HepG2 (cell line): ENCODE results near the gene TNS1. TPM values are rescaled to one million over a fixed set of nuclear protein-coding genes. Genes with fewer than 3 reads are reported as not detected.

Experiments used
- ATAC-seq: fragments of 200-7000 bp; cut with Tn5 transposase; 3 replicates; pipeline ENCODE4 v1.9.1; 2020; ENCODE audit warnings: mild to moderate bottlenecking, moderate library complexity
- BruUV-seq: library from RNA; stranded (reverse); fragments of 400-500 nt; replicated peaks from 2 replicates; lab custom pipeline; 2021; lab: Mats Ljungman, UMichigan
- CTCF ChIA-PET: fragments of 300-600 bp; formaldehyde crosslinking; extraction: SDS; loops from one replicate; lab custom pipeline; 2021; ENCODE audit warnings: low total read pairs, inconsistent platforms, low intra/inter-chr PET ratio; lab: Yijun Ruan, JAX
- POLR2A ChIA-PET: fragments of 350-600 bp; sonication (Branson Sonifier 250); formaldehyde crosslinking; loops from one replicate; lab custom pipeline; 2020; ENCODE audit warnings: antibody characterized with exemption, inconsistent platforms; lab: Yijun Ruan, JAX
- DNase-seq: peaks from one replicate; pipeline ENCODE4 v3.0.0-alpha.2; 2015; ENCODE audit warnings: low spot score
- FAIRE-seq: peaks from 3 replicates; lab custom pipeline; 2011; peaks lifted over from hg19 to GRCh38; lab: Jason Lieb, UNC
- H2AFZ ChIP-seq: one replicate; pipeline ENCODE4 v1.6.1; 2011; ENCODE audit warnings: low read length, inconsistent platforms
- H3K27ac ChIP-seq: fragments of 300-600 bp; 3 replicates; pipeline ENCODE4 v1.8.0; 2011; ENCODE audit warnings: mixed run types, mild to moderate bottlenecking, mixed read lengths, low read length, inconsistent platforms; ENCODE audit not compliant: insufficient read depth; ENCODE audit errors: extremely low read length
- H3K27me3 ChIP-seq, 2 experiments: fragments of 200-600 bp in 1 of 2; 2 replicates in 1 of 2; 3 replicates in 1 of 2; pipeline versions ENCODE4 v1.6.0 to v1.8.0; 2011; ENCODE audit warnings: low read length in 2 of 2, mild to moderate bottlenecking in 2 of 2, moderate library complexity in 2 of 2, inconsistent platforms in 1 of 2; ENCODE audit not compliant: insufficient read depth in 2 of 2, control insufficient read depth in 1 of 2
- H3K36me3 ChIP-seq, 2 experiments: fragments of 200-600 bp in 1 of 2; replicated peaks in 1 of 2; 2 replicates in 1 of 2; 3 replicates in 1 of 2; pipeline versions ENCODE4 v1.5.1 to v1.8.0; 2011; ENCODE audit warnings: low read length in 2 of 2, inconsistent platforms in 1 of 2; ENCODE audit not compliant: insufficient read depth in 2 of 2, control insufficient read depth in 1 of 2
- H3K4me1 ChIP-seq: 2 replicates; pipeline ENCODE4 v1.5.1; 2012; ENCODE audit warnings: low read length, inconsistent platforms; ENCODE audit not compliant: insufficient read depth
- H3K4me2 ChIP-seq: 2 replicates; pipeline ENCODE4 v1.6.0; 2011; ENCODE audit warnings: low read depth, low read length, inconsistent platforms
- H3K4me3 ChIP-seq, 3 experiments: fragments of 200-600 bp in 1 of 3; sonication (generic), shearing (Covaris generic) in 1 of 3; replicated peaks in 1 of 3; 2 replicates each; pipeline ENCODE4 v1.5.1; 2011 to 2016; ENCODE audit warnings: low read length in 3 of 3, inconsistent platforms in 2 of 3, low read depth in 2 of 3, mild to moderate bottlenecking in 2 of 3, control low read depth in 1 of 3, mixed read lengths in 1 of 3; ENCODE audit not compliant: insufficient read depth in 1 of 3
- H3K79me2 ChIP-seq: one replicate; pipeline ENCODE4 v1.6.1; 2011; ENCODE audit warnings: low read length, inconsistent platforms; ENCODE audit not compliant: insufficient read depth
- H3K9ac ChIP-seq: 2 replicates; pipeline ENCODE4 v1.6.0; 2011; ENCODE audit warnings: mild to moderate bottlenecking, low read depth, low read length, inconsistent platforms; ENCODE audit not compliant: insufficient read depth
- H3K9me3 ChIP-seq: 2 replicates; pipeline ENCODE4 v1.5.1; 2012; ENCODE audit warnings: mild to moderate bottlenecking, low read length
- H4K20me1 ChIP-seq: 2 replicates; pipeline ENCODE4 v1.6.0; 2011; ENCODE audit warnings: inconsistent platforms, mild to moderate bottlenecking, low read length, moderate library complexity; ENCODE audit not compliant: insufficient read depth
- AGO2 ChIP-seq: fragments of 200-400 bp; formaldehyde crosslinking; optimal IDR thresholded peaks from 2 replicates; pipeline ENCODE3; 2017; ENCODE audit warnings: mild to moderate bottlenecking, low read depth, low read length, moderate library complexity
- HIC2 ChIP-seq: sonication (generic); formaldehyde crosslinking; IDR thresholded peaks from 2 replicates; pipeline ENCODE4 v1.9.0; 2022; ENCODE audit warnings: low read depth, missing genetic modification reagents
- PATZ1 ChIP-seq: sonication (generic); formaldehyde crosslinking; IDR thresholded peaks from 2 replicates; pipeline ENCODE4 v1.4.0; 2020; ENCODE audit warnings: missing genetic modification reagents
- ZKSCAN1 ChIP-seq: fragments of 150-350 bp; IDR thresholded peaks from 2 replicates; pipeline ENCODE4 v1.6.1; 2014; ENCODE audit warnings: low read length
- ZNF609 ChIP-seq: sonication (generic); formaldehyde crosslinking; IDR thresholded peaks from 2 replicates; pipeline ENCODE4 v1.4.0; 2020; ENCODE audit warnings: mild to moderate bottlenecking, missing genetic modification reagents, borderline replicate concordance
- WGBS: methylation state at CpG from one replicate; pipeline ENCODE4 v1.1.6; 2017; ENCODE audit warnings: low lambda C conversion rate; 5-methylcytosine and 5-hydroxymethylcytosine counted together
- in situ Hi-C: cut with HindIII; loops from 2 replicates; pipeline ENCODE4 v1.10.0; 2017; ENCODE audit warnings: low pct_unique_long_range_greater_than_20kb; ENCODE audit not compliant: extremely low pct_ligation_motif_present
- intact Hi-C: fragments of 100-400 bp; cut with micrococcal nuclease; formaldehyde crosslinking; loops from one replicate; pipeline ENCODE4 v1.10.0; 2022; ENCODE audit not compliant: unreplicated experiment
- polyA plus RNA-seq, 8 experiments: library from polyadenylated mRNA; depleted of rRNA in 3 of 8; stranded (reverse) in 7 of 8; unstranded in 1 of 8; fragments of >200 nt; fragmentation: Illumina TruSeq in 4 of 8; extraction: Trizol in 4 of 8; gene quantifications; 2 replicates each; pipeline versions ENCODE4 v1.2.1 to v1.2.3, GENCODE V29; 2011 to 2016; ENCODE audit warnings: low read depth in 4 of 8, missing spikeins in 1 of 8, mixed read lengths in 1 of 8; ENCODE audit not compliant: insufficient read depth in 1 of 8
- total RNA-seq, 5 experiments: library from RNA; depleted of rRNA; stranded (reverse); fragments of >200 nt; fragmentation: Illumina TruSeq; extraction: Trizol; gene quantifications; 2 replicates each; pipeline ENCODE4 v1.2.3, GENCODE V29; 2016; ENCODE audit warnings: low read depth in 1 of 5

Gene TNS1
- total and polyA plus RNA-seq, 2 of the 13 experiments (the other 11 are each of a cell fraction or from before 2014, with no cell fraction given) = 1.9 to 118 TPM

GRCh38 chr2:217828336-217828735, 174.5 kb downstream of the TNS1 start:
- no peak for TF ChIP-seq HIC2 (CRISPR knock-in tag)
- TF ChIP-seq ZKSCAN1 = no peak
- TF ChIP-seq ZNF609 (CRISPR knock-in tag) = no peak
- TF ChIP-seq AGO2 = peak; percentile 29
- TF ChIP-seq PATZ1 = no peak
- POLR2A ChIA-PET = no interaction called here
- no peak for FAIRE-seq

More at GRCh38 chr2:217828336-217828735, 174.5 kb downstream of the TNS1 start:
- H3K4me1 ChIP-seq = no peaks in the 10 kb centered on the region
- no peak overlapping the region for H2AFZ ChIP-seq
- CTCF ChIA-PET = no interaction called here
- no peak for DNase-seq
- H4K20me1 ChIP-seq = peaks cover 11% of the 10 kb centered on the region; the same call in 1 of the 2 replicates
- in situ Hi-C loops (no loop called here), intact Hi-C loops (no loop called here)
- H3K4me2 ChIP-seq = no peak overlapping the region
- BruUV-seq = no TSS peak
- WGBS = 63% methylated on average over 4 of the region's 4 CpGs
- H3K36me3 ChIP-seq = peaks cover 6 to 18% of the 10 kb centered on the region in 2 experiments; a peak in 4 of 5 replicates
- no peak for ATAC-seq
- H3K79me2 ChIP-seq = no peaks in the 10 kb centered on the region
- no peak overlapping the region for H3K9ac ChIP-seq
- H3K27me3 ChIP-seq = no peaks in the 10 kb centered on the region
- no peak overlapping the region for H3K4me3 ChIP-seq
- no peak overlapping the region for H3K27ac ChIP-seq
- no peaks in the 10 kb centered on the region for H3K9me3 ChIP-seq
